ENCODE data around the gene PLEK.
"Not testable (repeated sequence)": the region's sequence is repeated elsewhere in the genome, so short reads cannot be mapped to it uniquely, and the experiment has no call there.

The PLEK gene

GRCh38 chr2:68356599-68357239, 8.4 kb upstream of the PLEK start:
- no peak for DNase-seq

- DNase-seq, result peak; percentile 48
These were observed 7.3 kb upstream of the PLEK start for GRCh38 chr2:68357605-68358337.

GRCh38 chr2:68359889-68360288, 5.2 kb upstream of the PLEK start:
- DNase-seq, result no peak

GRCh38 chr2:68362069-68362468, 3.0 kb upstream of the PLEK start:
- peak; percentile 12 for DNase-seq

- DNase-seq, result no peak
These were observed 2.3 kb upstream of the PLEK start for GRCh38 chr2:68362749-68363148.

- no peak for DNase-seq
These were observed 1.4 kb upstream of the PLEK start for GRCh38 chr2:68363721-68364120.

GRCh38 chr2:68366083-68366560, 1.0 kb downstream of the PLEK start:
- no peak for DNase-seq

GRCh38 chr2:68367953-68368653, 3.0 kb downstream of the PLEK start:
- no peak for DNase-seq

GRCh38 chr2:68368654-68369336, 3.7 kb downstream of the PLEK start:
- DNase-seq, result no peak

GRCh38 chr2:68369337-68369734, 4.3 kb downstream of the PLEK start:
- no peak for DNase-seq

- DNase-seq, result no peak
These were observed 6.1 kb downstream of the PLEK start for GRCh38 chr2:68371138-68371537.

GRCh38 chr2:68371581-68371980, 6.5 kb downstream of the PLEK start:
- DNase-seq, result no peak

- no peak for DNase-seq
These were observed 7.4 kb downstream of the PLEK start for GRCh38 chr2:68372485-68372884.

- DNase-seq, result no peak
These were observed 9.1 kb downstream of the PLEK start for GRCh38 chr2:68374184-68374583.

- no peak for DNase-seq
These were observed 10.5 kb downstream of the PLEK start for GRCh38 chr2:68375582-68375981.

- no peak for DNase-seq
These were observed 12.2 kb downstream of the PLEK start for GRCh38 chr2:68377137-68377780.

- not testable (repeated sequence) for DNase-seq
These were observed 13.7 kb downstream of the PLEK start for GRCh38 chr2:68378779-68379178.

- no peak for DNase-seq
These were observed 14.2 kb downstream of the PLEK start for GRCh38 chr2:68379184-68379708.

GRCh38 chr2:68383778-68384177, 18.7 kb downstream of the PLEK start:
- DNase-seq, result no peak

- DNase-seq, result no peak
These were observed 19.5 kb downstream of the PLEK start for GRCh38 chr2:68384485-68385107.

- no peak for DNase-seq
These were observed 20.3 kb downstream of the PLEK start for GRCh38 chr2:68385220-68385906.

All from NCI-H774 (cell line).